K562 (cell line): ENCODE data around the gene P4HB. TPM values are rescaled to one million over a fixed set of nuclear protein-coding genes. Genes with fewer than 3 reads are reported as not detected.
A peak's percentile ranks its signal among the peaks of the same experiment; 100 is the strongest.

Experiments
- ATAC-seq: fragments of 200-7000 bp; cut with Tn5 transposase; 3 replicates; pipeline ENCODE4 v1.9.1; 2020; ENCODE audit warnings: moderate library complexity
- BruUV-seq: library from RNA; stranded (reverse); fragments of 400-500 nt; replicated peaks from 2 replicates; lab custom pipeline; 2021; lab: Mats Ljungman, UMichigan
- CTCF ChIA-PET: fragments of 300-600 bp; formaldehyde crosslinking; extraction: SDS; loops from one replicate; lab custom pipeline; 2021; ENCODE audit warnings: low intra/inter-chr PET ratio; lab: Yijun Ruan, JAX
- POLR2A ChIA-PET: fragments of 300-600, 350-650 bp; sonication (Branson Sonifier 250); formaldehyde crosslinking; extraction: SDS; loops from one replicate; lab custom pipeline; 2021; ENCODE audit warnings: antibody characterized with exemption, inconsistent platforms; lab: Yijun Ruan, JAX
- DNase-seq, 4 experiments: peaks; one replicate each; pipeline versions ENCODE4 v3.0.0 to v3.0.0-alpha.2; 2011 to 2018; ENCODE audit warnings: low spot score in 3 of 4, mixed read lengths in 3 of 4; ENCODE audit errors: extremely low read depth in 1 of 4
- FAIRE-seq: peaks from 2 replicates; lab custom pipeline; 2011; peaks lifted over from hg19 to GRCh38; lab: Jason Lieb, UNC
- H2AFZ ChIP-seq: 2 replicates; pipeline ENCODE4 v1.6.0; 2011; ENCODE audit warnings: low read depth, low read length, control low read depth, inconsistent platforms
- H3K27ac ChIP-seq: fragments of 200-600 bp; 3 replicates; pipeline ENCODE4 v1.8.0; 2011; ENCODE audit warnings: low read depth, mild to moderate bottlenecking, control low read depth, inconsistent platforms, low read length, moderate library complexity, mixed read lengths; ENCODE audit errors: extremely low read depth
- H3K27me3 ChIP-seq, 2 experiments: fragments of 300-600 bp in 1 of 2; 2 replicates in 1 of 2; 3 replicates in 1 of 2; pipeline versions ENCODE4 v1.6.0 to v1.8.0; 2011; ENCODE audit warnings: inconsistent platforms in 2 of 2, low read length in 2 of 2, mild to moderate bottlenecking in 1 of 2, mixed read lengths in 1 of 2, moderate library complexity in 1 of 2; ENCODE audit not compliant: control insufficient read depth in 2 of 2, insufficient read depth in 2 of 2
- H3K36me3 ChIP-seq: fragments of 300-600 bp; 3 replicates; pipeline ENCODE4 v1.8.0; 2011; ENCODE audit warnings: mild to moderate bottlenecking, low read length, inconsistent platforms; ENCODE audit not compliant: control insufficient read depth, insufficient read depth
- H3K4me1 ChIP-seq, 2 experiments: fragments of 200-600 bp in 1 of 2; replicated peaks in 1 of 2; 2 replicates in 1 of 2; 3 replicates in 1 of 2; pipeline versions ENCODE4 v1.5.1 to v1.8.0; 2011; ENCODE audit warnings: inconsistent platforms in 2 of 2, low read length in 2 of 2, mild to moderate bottlenecking in 1 of 2, mixed read lengths in 1 of 2, moderate library complexity in 1 of 2; ENCODE audit not compliant: control insufficient read depth in 2 of 2, insufficient read depth in 2 of 2
- H3K4me2 ChIP-seq: 2 replicates; pipeline ENCODE4 v1.6.1; 2011; ENCODE audit warnings: low read length, control low read depth, inconsistent platforms, mixed read lengths; ENCODE audit not compliant: insufficient read depth
- H3K4me3 ChIP-seq: fragments of 200-600 bp; sonication (generic), shearing (Covaris generic); 2 replicates; pipeline ENCODE4 v1.5.1; 2016; ENCODE audit warnings: control low read depth, inconsistent platforms
- H3K79me2 ChIP-seq: fragments of 200-600 bp; 3 replicates; pipeline ENCODE4 v1.8.0; 2011; ENCODE audit warnings: low read length, inconsistent platforms; ENCODE audit not compliant: control insufficient read depth, insufficient read depth
- H3K9ac ChIP-seq, 2 experiments: 2 replicates each; pipeline versions ENCODE4 v1.6.0 to v1.6.1; 2011; ENCODE audit warnings: low read depth in 2 of 2, low read length in 2 of 2, control low read depth in 1 of 2, inconsistent platforms in 1 of 2, mild to moderate bottlenecking in 1 of 2, mixed read lengths in 1 of 2; ENCODE audit not compliant: insufficient read depth in 1 of 2
- H3K9me1 ChIP-seq: one replicate; pipeline ENCODE4 v1.6.0; 2011; ENCODE audit warnings: inconsistent platforms, mild to moderate bottlenecking, low read length, moderate library complexity; ENCODE audit not compliant: control insufficient read depth, insufficient read depth
- H3K9me3 ChIP-seq: replicated peaks from 2 replicates; pipeline ENCODE4 v1.5.1; 2011; ENCODE audit warnings: low read depth, low read length, inconsistent platforms; ENCODE audit not compliant: control insufficient read depth, insufficient read depth
- H4K20me1 ChIP-seq: replicated peaks from 2 replicates; pipeline ENCODE4 v1.6.1; 2011; ENCODE audit warnings: low read length, inconsistent platforms, mixed read lengths; ENCODE audit not compliant: control insufficient read depth, insufficient read depth
- BRCA1 ChIP-seq, 2 experiments: fragments of 450-650 bp in 1 of 2; sonication (generic) in 1 of 2; formaldehyde crosslinking in 1 of 2; IDR thresholded peaks; 2 replicates each; pipeline versions ENCODE4 v1.5.0 to v1.6.1; 2017 to 2020; ENCODE audit warnings: mild to moderate bottlenecking in 1 of 2, missing genetic modification reagents in 1 of 2
- CHAMP1 ChIP-seq: fragments of 450-650 bp; IDR thresholded peaks from 2 replicates; pipeline ENCODE4 v1.6.1; 2016; ENCODE audit warnings: mild to moderate bottlenecking
- GTF2F1 ChIP-seq: IDR thresholded peaks from 2 replicates; pipeline ENCODE4 v1.6.1; 2011; ENCODE audit warnings: low read depth, low read length, improper control_type of control experiment
- HDAC8 ChIP-seq: fragments of 450-650 bp; IDR thresholded peaks from 2 replicates; pipeline ENCODE4 v1.6.1; 2016; ENCODE audit warnings: mild to moderate bottlenecking, missing genetic modification characterization, moderate library complexity, missing compliant biosample characterization
- KAT7 ChIP-seq: sonication (generic); formaldehyde crosslinking; IDR thresholded peaks from 2 replicates; pipeline ENCODE4 v1.8.0; 2022; ENCODE audit warnings: missing genetic modification reagents, mild to moderate bottlenecking, borderline replicate concordance
- KDM4B ChIP-seq, 2 experiments: fragments of 450-650 bp in 1 of 2; sonication (generic) in 1 of 2; IDR thresholded peaks; 2 replicates each; pipeline ENCODE4 v1.6.1; 2016 to 2017; ENCODE audit warnings: borderline replicate concordance in 2 of 2, antibody characterized with exemption in 1 of 2, low read depth in 1 of 2, mild to moderate bottlenecking in 1 of 2
- PHF8 ChIP-seq: fragments of 200-600 bp; sonication (generic); IDR thresholded peaks from 2 replicates; pipeline ENCODE4 v1.6.1; 2012; ENCODE audit warnings: mixed run types, mild to moderate bottlenecking, inconsistent platforms, low read length, moderate library complexity, borderline replicate concordance
- PYGO2 ChIP-seq: fragments of 450-650 bp; IDR thresholded peaks from 2 replicates; pipeline ENCODE4 v1.6.1; 2016; ENCODE audit warnings: mild to moderate bottlenecking, missing genetic modification characterization, moderate library complexity, missing compliant biosample characterization
- RBM15 ChIP-seq: fragments of 200-400 bp; formaldehyde crosslinking; IDR thresholded peaks from 2 replicates; pipeline ENCODE4 v1.6.1; 2018; ENCODE audit warnings: mild to moderate bottlenecking, low read length, moderate library complexity; ENCODE audit not compliant: insufficient read depth
- XRCC4 ChIP-seq: IDR thresholded peaks from one replicate; pipeline ENCODE4 v1.6.1; 2011; ENCODE audit not compliant: insufficient read depth, insufficient read length; ENCODE audit errors: extremely low read depth
- ZBTB7A ChIP-seq: IDR thresholded peaks from 2 replicates; pipeline ENCODE4 v1.6.1; 2011; ENCODE audit warnings: low read depth, mild to moderate bottlenecking, low read length, moderate library complexity, borderline replicate concordance; ENCODE audit not compliant: control insufficient read depth
- ZNF124 ChIP-seq: sonication (generic); formaldehyde crosslinking; IDR thresholded peaks from 2 replicates; pipeline ENCODE4 v1.8.1; 2022; ENCODE audit warnings: missing genetic modification reagents
- ZNF274 ChIP-seq: IDR thresholded peaks from 2 replicates; pipeline ENCODE4 v1.6.1; 2011; ENCODE audit warnings: low read depth, mild to moderate bottlenecking, low read length, moderate library complexity, borderline replicate concordance
- WGBS: fragments of 100-300 bp; shearing (Covaris generic); methylation state at CpG from one replicate; pipeline ENCODE4 v1.1.6; 2016; ENCODE audit warnings: low coverage, mixed read lengths; ENCODE audit not compliant: insufficient coverage; ENCODE audit errors: missing lambda C conversion rate; 5-methylcytosine and 5-hydroxymethylcytosine counted together
- in situ Hi-C: fragments of 300-500 bp; cut with MboI; formaldehyde crosslinking; loops from 4 replicates; pipeline ENCODE4 v1.15.0; 2018; ENCODE audit warnings: inconsistent platforms, mixed read lengths
- intact Hi-C: fragments of 100-400 bp; cut with micrococcal nuclease; formaldehyde crosslinking; loops from 2 replicates; pipeline ENCODE4 v1.14.2; 2022
- polyA plus RNA-seq, 8 experiments: library from polyadenylated mRNA; depleted of rRNA in 4 of 8; stranded (reverse) in 5 of 8; unstranded in 3 of 8; fragments of >200 nt; fragmentation: Nextera tagmentation in 2 of 8; fragmentation: Illumina TruSeq in 1 of 8; extraction: Ambion mirVana in 2 of 8; extraction: Trizol in 1 of 8; gene quantifications; 2 replicates each; pipeline versions ENCODE4 v1.2.1 to v1.2.3, GENCODE V29; 2011 to 2014; ENCODE audit warnings: inconsistent platforms in 1 of 8, missing spikeins in 1 of 8
- total RNA-seq, 7 experiments: library from RNA; depleted of rRNA in 6 of 7; stranded (reverse); fragments of >200 nt in 6 of 7; fragmentation: Illumina TruSeq in 2 of 7; extraction: Trizol in 2 of 7; gene quantifications; 2 replicates each; pipeline versions ENCODE4 v1.2.1 to v1.2.3, GENCODE V29; 2011 to 2021; ENCODE audit warnings: low replicate concordance in 1 of 7
- TF ChIP-seq, protein P1 (sequence below): sonication (generic); formaldehyde crosslinking; IDR thresholded peaks from 2 replicates; pipeline ENCODE4 v1.8.1; 2022; ENCODE audit warnings: missing genetic modification reagents
- TF ChIP-seq, protein P2 (sequence below): sonication (generic); IDR thresholded peaks from 2 replicates; pipeline ENCODE4 v1.6.1; 2016

Gene P4HB
- total and polyA plus RNA-seq, 9 of the 15 experiments (the other 6 are each of a cell fraction or from before 2014, with no cell fraction given): 4.4 to 645 (median 325) TPM

GRCh38 chr17:81860756-81861568, 627 bp upstream of the P4HB start:
- Histone ChIP-seq H3K9ac (peak overlapping the region; percentile 99), H4K20me1 (peaks cover 37% of the 10 kb centered on the region), H3K9me1 (peaks cover 16% of the 10 kb centered on the region), H3K79me2 (peaks cover 90% of the 10 kb centered on the region), H3K4me3 (peak overlapping the region; percentile 87), H3K4me2 (peak overlapping the region; percentile 97), H3K27ac (peak overlapping the region; percentile 96), H3K27me3 (no peaks in the 10 kb centered on the region), H3K9me3 (no peaks in the 10 kb centered on the region), H3K4me1 (peaks cover 31 to 53% of the 10 kb centered on the region in 2 experiments), H3K36me3 (peaks cover 79% of the 10 kb centered on the region), H2AFZ (peak overlapping the region; percentile 84)
- TSS peak; percentile 66 for BruUV-seq
- DNase-seq: peak; percentile 89 to 100 (median 98)
- ATAC-seq: peak; percentile 93
- ChIA-PET CTCF (no interaction called here), POLR2A (interaction anchor here (0.6 to 1.2 kb wide), 14 partner anchors 8 to 612 kb away, joined by 3 to 21 read pairs (median 3); no protein-coding TSS in a partner anchor)
- in situ Hi-C loops: loop anchor here (5.0 kb wide), 1 partner anchor 129 kb away; no protein-coding TSS in a partner anchor
- intact Hi-C loops: loop anchor here (2.0 to 5.0 kb wide), 2 partner anchors 39 to 162 kb away; partner anchors contain the start of genes CENPX and LRRC45
- FAIRE-seq: peak; percentile 100
- WGBS: under 1% methylated on average over 65 of the region's 74 CpGs
- no peak for TF ChIP-seq RBM15
- peak in 1 of 2 experiments; percentile 90; a peak in 2 of 4 replicates for TF ChIP-seq KDM4B (IDR thresholded peaks at IDR 0.05; ENCODE audit: borderline replicate concordance in 2 of 2, low read depth in 1 of 2)
- peak; percentile 90; the same call in 1 of the 2 replicates for TF ChIP-seq KAT7 (CRISPR knock-in tag)
- TF ChIP-seq, protein P1, sequence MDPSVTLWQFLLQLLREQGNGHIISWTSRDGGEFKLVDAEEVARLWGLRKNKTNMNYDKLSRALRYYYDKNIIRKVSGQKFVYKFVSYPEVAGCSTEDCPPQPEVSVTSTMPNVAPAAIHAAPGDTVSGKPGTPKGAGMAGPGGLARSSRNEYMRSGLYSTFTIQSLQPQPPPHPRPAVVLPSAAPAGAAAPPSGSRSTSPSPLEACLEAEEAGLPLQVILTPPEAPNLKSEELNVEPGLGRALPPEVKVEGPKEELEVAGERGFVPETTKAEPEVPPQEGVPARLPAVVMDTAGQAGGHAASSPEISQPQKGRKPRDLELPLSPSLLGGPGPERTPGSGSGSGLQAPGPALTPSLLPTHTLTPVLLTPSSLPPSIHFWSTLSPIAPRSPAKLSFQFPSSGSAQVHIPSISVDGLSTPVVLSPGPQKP (CRISPR knock-in tag): no peak
- TF ChIP-seq CHAMP1: no peak
- TF ChIP-seq ZNF274: no peak
- TF ChIP-seq PYGO2 (tag): peak; percentile 97
- peak; percentile 93 for TF ChIP-seq HDAC8 (tag)
- TF ChIP-seq GTF2F1: no peak; the same call in 1 of the 2 replicates
- TF ChIP-seq PHF8: peak; percentile 80; the same call in 1 of the 2 replicates
- TF ChIP-seq, protein P2, sequence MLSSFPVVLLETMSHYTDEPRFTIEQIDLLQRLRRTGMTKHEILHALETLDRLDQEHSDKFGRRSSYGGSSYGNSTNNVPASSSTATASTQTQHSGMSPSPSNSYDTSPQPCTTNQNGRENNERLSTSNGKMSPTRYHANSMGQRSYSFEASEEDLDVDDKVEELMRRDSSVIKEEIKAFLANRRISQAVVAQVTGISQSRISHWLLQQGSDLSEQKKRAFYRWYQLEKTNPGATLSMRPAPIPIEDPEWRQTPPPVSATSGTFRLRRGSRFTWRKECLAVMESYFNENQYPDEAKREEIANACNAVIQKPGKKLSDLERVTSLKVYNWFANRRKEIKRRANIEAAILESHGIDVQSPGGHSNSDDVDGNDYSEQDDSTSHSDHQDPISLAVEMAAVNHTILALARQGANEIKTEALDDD: no peak
- peak; percentile 95 for TF ChIP-seq ZBTB7A
- TF ChIP-seq ZNF124 (CRISPR knock-in tag): no peak
- no peak for TF ChIP-seq XRCC4
- TF ChIP-seq BRCA1 (IDR thresholded peaks at IDR 0.05): no peak
- no peak for TF ChIP-seq BRCA1 (CRISPR knock-in tag; IDR thresholded peaks at IDR 0.05)
